ENCODE results near the gene RALGPS1.

Gene RALGPS1

DNA sequence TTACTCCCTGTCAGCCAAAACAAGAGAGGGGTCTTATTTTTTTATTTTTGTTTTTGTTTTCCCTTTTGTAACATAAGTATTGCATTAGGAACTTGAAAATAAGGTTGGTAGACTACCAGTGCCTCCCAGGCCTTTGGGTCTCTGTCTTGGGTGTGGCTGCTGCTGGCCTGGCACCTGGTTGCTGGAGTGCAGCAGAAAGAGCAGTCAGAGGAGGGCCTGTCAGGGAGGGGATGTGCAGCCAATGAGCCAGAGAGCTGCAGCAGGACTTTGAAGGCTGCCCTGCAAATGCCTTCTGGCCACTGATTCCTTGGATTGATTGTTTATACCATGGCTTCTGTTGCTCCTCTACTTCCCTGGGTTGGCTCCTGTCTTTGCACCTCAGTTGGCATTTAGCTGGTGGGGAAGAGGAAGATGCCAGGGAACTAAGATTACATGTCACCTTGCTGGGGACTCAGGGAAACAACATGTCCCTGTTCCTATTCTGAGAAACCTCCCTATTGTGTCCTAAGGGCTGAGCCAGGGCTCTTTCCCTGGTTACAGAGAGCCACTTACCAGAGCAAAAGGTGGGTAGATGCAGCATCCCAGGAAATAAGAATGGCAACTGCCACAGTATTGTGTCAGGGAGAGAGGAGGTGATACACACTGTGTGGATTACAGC, 141.3 kb downstream of the RALGPS1 start:
- DNase-seq = no peak

DNA sequence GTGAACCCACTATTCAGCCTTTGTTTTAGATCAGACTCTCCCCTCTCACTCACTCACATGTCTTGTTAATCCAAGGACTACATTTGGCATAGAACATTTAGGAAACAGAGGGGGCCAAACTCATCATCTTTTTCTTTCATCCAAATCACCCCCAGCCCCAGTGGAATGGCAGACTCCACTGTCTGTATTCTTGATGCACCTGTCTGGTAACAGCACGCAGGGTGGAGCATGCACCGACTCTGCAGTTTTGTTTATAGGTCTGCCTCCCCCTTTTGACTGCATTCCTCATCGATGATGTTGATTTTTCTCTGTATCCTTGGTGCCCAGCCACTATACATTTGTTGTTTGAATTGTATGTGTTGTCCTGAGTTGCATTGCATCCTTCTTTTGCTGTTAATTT, 141.9 kb downstream of the RALGPS1 start:
- DNase-seq = no peak

DNA sequence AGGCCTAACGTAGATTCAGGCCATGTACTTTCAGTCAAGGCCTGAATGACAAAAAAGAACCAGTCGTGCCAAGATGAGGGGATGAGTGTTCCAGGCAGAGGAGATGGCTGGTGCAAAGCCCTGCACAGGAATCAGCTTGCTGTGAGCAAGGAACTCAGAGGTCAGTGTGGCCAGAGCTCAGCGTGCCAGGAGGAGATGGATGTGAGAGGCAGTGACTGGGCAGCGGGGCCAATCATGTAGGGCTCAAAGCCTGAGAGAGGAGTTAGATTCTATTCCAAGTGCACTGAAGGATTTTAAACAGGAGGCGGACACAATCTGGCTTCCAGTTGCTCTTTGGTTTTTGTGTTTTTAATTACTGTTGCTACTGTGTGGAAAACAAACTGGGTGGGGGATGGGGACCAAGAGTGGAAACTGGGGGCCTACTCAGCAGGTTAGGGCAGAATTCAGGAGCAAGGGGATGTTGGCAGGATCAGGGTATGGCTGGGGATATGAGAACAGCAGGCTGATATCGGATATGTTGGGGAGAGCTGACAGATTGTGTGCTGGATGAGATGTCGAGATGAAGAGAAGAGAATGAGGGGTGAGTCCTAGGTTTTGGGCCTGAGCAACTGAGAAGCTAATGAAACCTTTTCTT, 143.5 kb downstream of the RALGPS1 start:
- no peak for DNase-seq

DNA sequence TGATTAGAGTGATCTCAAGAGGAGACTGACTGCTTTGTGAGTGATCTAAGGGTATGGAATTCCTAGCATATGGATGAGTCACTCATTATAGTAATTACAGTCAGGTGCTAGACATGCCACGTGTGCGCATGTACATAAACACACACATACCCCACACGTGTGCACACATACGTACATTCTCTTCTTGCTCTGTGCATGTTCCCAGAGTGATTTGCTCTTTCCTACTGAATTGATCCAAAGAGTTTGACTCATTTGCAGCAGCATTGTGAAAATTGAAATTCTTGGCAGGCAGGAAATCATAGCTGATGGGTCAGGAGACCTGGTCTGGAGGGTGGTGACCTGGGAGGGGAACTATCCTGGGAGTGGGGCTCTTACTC, 144.1 kb downstream of the RALGPS1 start:
- DNase-seq = no peak

DNA sequence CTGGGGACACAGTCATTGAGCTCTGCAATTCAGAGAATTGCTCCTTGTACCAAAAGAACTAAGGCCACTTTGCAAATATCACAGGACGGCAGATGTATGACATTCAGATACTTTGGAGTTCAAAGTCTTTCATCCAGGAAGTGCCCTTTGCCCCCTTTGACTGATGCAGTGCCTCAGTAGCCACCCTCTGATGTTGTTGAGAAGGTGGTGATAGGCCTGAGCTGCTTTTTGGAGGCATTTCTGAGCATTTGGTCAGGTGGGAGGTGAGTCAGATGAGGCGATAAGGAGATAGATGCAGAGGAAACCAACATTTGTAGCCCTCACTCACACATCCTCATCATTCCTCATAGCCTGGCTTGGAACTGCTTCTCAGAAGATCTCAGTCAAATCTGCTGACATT, 144.4 kb downstream of the RALGPS1 start:
- DNase-seq = no peak

DNA sequence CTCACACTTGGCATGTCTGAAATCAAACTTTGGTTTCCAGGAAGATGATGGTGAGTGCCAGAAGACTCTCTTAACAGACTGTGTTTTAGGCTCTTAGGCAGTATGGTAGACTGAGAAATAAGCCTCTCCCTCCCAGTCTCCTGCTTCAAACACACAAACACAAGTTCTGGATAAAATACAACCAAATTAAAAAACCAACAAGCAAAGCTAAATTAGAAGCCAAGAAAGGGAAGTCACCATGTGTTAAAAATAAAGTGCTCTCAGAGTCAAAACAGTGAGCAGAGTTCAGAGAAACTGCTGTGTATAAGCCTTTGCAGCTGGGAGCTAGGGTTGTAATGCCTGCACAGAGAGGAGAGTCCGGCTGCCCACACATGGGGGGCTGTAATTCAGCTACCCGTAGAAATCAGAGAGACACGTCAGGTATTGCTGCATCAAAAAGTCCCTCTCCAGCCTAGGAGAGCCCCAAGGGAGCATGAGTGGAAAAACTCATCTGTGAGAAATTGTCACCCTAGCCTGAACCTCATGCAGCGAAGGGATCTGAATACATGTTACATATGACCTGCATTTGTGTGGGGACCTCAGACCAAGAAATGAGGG, 145.3 kb downstream of the RALGPS1 start:
- DNase-seq = no peak

DNA sequence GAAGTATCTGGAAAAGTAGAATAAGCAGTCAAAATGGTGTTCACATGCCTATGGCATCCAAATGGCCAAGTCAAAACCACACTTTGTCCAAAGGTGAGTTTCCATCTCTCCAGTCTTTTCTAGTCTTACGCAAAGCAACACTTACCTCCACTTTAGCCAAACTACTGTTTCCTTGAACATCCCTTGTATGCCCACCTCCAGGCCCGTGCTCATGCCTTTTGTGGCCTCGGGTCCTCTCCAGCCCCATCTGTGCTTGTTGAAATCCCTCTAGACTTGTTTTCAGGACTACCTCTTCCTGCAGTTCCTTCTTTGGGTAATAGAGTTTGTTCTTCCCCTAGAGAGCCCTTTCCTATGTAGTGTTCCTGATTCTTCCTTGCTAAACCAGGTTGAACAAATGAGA, 146.8 kb downstream of the RALGPS1 start:
- no peak for DNase-seq

DNA sequence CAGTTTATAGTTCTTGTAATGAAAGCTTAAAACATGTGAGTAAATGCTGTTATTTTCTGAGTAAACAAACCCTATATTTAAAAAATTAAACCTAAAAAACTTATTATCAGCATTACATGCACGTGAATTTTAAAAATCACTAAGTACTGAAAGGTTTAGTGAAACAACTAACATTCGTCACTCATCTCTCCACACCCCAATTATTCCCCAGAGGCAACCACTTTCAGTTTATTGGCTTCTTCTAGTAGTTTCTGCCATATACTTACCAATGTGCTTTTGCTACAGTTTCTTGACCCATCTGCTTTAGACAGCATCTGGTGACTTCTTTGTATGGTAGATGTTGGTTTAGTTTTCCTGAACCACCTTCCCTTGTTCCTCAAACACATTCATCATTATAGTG, 149.8 kb downstream of the RALGPS1 start:
- DNase-seq = no peak

DNA sequence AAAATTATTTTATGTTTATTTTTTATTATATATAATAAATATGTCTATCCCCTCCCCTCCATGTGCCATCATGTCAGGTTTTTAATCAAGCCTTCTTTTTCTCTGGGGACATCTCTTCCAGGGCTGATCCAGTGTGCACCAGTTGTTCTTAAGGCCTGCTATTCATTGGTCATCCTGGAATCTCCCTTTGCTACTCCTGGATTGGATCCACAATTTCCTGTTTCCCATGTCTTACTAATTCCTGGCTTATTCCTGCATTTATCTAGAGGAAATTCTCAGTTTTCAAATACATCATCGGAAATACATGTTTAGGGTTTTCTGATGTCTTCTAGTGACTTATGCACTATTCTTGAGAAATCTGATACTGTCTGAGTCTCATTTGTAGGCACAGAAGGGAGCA, 151.0 kb downstream of the RALGPS1 start:
- DNase-seq = no peak

DNA sequence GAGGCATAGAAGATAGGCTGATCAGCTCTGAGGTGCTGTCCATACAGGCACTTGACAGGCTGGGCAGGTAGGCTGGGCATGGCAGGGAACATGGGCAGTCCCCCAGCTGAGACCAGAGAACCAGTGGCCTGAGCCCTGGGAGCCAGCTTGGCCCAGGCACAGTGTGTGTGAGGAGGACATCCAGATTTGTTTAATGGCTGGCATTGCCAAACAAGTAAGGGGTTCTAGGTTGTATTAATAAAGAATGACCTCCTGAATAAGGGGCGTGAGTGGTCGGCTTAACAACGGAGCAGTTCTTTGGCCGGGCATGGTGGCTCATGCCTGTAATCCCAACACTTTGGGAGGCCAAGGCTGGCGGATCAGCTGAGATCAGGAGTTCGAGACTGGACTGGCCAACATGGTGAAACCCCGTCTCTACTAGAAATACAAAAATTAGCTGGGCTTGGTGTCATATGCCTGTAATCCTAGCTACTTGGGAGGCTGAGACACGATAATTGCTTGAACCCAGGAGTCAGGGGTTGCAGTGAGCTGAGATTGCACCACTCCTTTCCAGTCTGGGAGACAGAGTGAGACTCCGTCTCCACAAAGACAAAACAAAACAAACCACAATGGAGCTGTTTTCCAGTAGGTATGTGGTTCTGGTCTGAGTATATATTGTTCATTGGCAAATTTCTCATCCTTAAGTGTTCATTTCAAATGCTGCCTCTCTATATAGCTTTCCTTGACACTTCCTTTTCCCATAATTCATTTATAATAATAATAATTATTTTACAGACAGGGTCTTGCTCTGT, 151.7 kb downstream of the RALGPS1 start:
- no peak for DNase-seq

DNA sequence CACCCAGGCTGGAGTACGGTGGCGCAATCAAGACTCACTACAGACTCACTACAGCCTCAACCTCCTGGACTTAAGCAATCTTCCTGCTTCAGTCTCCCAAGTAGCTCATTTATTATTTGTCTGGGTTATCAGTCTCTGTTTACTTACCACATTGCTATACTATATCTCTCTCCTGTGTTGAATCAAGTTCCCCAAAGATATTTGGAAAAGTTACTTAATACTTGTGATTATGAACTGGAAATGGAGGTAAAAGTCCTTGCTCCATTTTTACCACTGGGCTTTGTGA, 152.2 kb downstream of the RALGPS1 start:
- DNase-seq = no peak

DNA sequence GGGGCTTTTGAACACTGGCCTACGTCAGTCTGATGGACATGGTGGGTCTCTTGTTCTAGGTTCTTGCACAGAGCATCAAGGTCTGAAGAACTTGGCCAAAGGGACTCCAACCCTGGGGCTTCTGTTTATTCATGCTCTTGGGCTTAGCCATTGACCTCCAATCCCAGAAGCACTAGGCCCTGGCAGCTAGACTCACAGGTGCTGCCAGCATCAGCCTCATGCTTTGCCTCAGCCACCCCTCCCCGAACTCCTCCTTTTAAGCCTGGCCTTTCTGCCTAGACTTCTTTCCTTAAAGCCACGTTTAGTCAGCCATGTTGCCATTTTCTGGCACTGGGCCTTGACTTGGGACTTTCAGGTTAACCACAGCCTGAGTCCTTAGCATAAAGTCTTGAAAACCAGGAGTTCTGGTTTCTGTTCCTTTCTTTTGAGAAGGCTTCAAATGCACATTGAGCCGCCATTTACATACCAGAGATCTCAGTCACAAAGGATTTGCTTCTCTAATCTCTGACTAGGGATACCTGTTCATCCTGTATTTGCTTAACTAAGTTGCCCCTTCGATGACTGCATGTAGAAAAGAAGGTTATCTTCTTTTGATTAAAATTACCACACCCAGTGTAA, 153.1 kb downstream of the RALGPS1 start:
- no peak for DNase-seq

DNA sequence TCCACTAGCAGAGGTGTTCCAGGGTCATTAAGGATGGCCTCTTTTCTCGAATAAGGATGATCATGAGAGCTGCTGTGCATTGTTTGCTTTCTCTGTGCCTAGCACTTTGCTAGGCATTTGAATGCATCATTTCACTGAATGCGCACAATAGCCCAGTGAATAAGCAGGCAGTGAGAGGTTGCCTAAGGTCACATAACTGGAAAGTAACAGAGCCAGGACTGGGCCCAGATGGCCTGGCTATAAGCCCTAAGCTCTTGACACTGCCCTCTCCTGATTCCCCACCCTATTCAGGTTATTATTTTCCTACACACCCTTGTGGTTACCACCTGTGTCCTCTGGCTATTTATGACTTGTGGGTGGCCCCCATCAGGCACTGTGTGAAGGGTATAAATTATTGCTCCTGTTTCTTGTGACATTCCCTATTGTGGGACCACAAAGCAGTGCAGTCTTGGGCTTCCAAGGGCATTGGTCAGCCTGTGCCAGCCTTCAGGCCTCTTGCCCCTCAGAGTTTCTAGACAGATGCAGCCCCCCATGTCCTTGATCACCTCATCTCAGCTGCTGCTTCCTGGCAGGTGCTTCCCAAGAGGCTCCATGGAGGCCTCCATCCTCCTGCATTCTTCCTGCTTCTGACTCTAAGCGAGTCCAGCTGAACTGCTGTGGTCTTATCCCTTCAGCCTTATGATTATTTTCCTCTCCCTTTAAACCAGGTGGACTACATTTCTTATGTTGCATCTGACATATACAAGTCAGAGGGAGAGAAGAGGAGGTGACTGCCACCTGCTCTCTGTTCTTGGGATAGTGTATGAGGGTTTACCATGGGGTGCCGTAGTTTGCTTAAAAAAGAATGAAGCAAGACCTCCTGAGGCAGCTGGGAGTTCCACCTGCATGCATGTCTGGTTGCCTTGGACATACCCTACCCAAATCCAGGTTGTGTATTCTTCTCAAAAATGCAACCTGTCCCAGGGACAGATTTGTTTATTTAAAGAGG, 160.3 kb downstream of the RALGPS1 start:
- DNase-seq = no peak

DNA sequence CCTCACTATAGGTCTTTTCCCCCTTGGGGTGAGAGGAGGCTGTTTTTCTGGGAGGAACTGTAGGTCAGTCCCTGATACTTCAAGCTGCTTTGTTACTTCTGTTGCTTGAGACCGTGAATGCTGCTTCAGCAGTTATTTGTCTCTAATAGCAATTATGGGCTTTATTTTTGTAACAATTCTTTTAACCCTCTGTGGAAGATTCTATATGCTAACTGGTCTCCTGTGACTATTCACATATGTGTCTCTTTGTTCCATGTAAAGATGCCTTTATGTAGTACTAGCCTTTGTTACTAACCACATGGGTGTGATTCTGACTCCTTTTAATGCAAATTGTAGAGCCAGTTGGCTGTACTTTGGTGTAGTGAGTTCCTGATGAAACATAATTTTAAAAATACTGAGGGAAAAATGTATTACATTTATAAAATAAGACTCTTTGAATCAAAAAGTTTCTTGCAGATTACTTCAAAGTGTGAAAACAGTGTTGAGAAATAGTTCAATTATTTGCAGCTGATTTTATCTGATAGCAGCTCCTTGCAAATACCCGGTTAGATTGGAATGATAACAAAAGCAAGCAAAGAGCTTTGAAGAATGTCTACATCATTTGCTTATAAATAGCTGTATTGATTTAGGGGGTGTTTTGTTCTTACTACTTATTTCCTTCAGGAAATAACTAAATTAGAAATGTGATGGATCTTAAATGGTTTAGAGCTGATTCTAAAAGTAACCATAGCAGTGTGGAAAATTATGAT, 161.2 kb downstream of the RALGPS1 start:
- no peak for DNase-seq

DNA sequence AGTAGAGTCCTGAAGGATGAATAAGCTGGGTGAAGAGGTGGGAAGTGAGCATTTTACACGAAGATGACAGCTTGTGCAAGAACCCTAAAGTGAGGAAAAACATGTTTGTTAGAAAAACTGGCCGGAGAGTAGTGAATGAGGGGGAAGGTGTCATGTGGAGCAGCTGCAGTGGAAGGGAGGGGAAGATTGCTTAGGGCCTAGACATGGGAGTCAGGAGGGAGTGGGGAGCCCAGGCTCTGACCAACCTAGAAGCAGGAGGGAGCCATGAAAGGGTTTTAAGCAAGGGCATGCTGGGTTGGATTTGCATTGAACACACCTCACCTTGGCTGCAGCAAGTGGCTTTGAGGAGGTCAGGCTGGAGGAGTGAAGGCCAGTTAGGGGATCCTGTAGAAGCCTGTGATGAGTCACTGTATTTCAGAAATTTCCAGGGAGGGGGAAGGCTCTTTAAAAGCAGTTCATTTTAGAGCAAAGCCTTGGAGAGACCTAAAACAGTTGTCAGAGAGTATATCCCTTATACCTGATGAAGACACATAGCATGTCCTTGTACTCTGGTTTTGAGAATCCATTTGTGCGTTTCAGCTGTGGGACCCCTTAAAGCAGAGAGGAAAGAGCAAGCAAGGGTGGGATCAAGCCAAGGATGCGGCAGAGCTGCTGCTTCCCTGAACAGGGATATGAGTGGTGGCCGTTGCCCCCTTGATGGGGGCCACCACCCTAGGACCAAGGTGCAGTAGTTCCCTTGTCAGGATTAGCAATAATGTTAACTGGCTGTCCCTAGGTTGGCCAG, 162.5 kb downstream of the RALGPS1 start:
- DNase-seq = no peak

DNA sequence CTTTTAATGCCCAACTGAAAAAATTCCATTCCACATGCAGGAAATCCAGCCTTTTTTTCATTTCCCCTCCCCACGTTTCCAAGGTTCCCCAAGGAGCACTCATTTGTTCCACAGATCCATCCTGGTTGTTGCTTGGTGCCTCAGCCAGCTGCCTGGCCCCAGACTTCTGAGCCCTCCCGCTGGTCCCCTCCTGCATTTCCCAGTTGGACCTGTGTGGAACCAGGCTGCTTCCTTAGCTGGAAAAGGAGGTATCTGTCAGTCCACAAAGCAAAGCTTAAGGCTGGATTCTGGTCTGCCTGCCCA, 163.0 kb downstream of the RALGPS1 start:
- DNase-seq = no peak

DNA sequence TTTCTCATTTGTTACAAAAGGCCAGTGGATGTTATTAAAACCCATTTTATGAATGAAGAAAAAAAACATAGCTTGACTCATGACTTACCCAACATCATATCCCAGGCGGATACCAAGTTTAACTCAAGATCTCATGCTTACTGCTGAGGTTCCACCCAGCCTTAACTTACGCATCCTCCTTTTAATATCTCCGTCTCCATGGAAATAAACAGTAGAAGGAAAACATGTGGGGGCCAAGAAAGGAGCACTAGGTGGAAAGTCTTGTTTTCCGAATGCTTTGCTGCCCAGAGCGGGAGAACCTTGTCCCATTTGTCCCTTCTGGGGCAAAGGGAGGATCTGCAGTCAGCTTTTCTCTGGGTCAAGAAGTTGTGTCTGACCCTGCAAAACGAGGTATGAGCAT, 163.8 kb downstream of the RALGPS1 start:
- no peak for DNase-seq

DNA sequence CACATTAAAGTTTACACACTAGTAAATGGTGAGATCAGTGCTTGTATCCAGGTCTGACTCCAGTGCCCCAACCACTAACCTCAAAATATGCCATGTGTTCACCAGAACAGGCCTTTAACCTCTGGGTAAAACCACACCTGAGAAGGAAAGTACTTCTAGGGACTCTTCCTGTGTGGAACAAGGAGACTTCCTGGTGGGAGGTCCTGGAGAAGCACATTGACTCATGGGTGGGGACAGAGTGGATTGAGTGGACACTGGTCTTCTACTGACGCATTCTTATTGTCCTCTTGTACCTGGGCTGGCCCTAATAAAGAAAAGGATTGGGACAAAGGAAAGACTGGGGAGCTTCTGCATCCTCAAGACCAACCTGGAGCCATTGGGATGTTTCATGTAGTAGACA, 164.4 kb downstream of the RALGPS1 start:
- DNase-seq = no peak

DNA sequence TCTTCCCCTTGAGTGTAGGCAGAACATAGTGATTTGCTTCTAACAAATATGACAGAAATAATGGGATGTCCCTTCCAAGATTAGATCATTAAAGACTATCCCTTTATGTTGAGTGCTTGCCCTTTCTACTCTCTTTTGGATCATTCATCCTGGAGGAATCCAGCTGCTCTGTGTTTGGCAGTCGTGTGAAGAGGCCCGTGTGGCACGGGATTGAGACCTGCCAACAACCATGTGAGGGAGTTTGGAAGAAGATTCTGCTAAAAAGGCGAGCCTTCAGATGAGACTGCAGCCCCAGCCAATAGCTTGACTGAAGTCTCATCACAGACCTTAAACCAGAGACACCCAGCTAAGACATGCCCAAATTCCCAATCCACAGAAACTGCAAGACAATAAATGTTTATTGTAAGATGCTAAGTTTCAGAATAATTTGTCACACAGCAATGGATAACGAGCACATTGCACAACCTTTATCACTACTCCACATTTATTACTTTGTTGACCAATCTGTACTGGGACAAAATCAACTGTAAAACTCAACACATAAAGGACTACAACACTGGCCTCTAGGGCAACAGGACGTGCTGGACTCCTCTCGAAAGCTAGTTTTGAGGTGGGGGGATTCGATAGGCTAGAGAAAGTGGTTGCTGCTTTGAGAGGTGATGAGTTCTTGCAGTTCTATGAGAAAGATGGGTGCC, 165.0 kb downstream of the RALGPS1 start:
- DNase-seq = no peak
